Measurements from ENCODE around the gene WWC1.
"Not testable (repeated sequence)": the region's sequence is repeated elsewhere in the genome, so short reads cannot be mapped to it uniquely, and the experiment has no call there.

The WWC1 gene

GRCh38 chr5:168286863-168287262, 4.6 kb upstream of the WWC1 start:
- DNase-seq (ENCODE audit: low read depth), result not testable (repeated sequence)

GRCh38 chr5:168287362-168287761, 4.1 kb upstream of the WWC1 start:
- no peak for DNase-seq (ENCODE audit: low read depth)

GRCh38 chr5:168288349-168289245, 2.8 kb upstream of the WWC1 start:
- DNase-seq (ENCODE audit: low read depth), result no peak

GRCh38 chr5:168290902-168291341, 523 bp upstream of the WWC1 start:
- DNase-seq (ENCODE audit: low read depth), result no peak

GRCh38 chr5:168291964-168292785, 730 bp downstream of the WWC1 start:
- no peak for DNase-seq (ENCODE audit: low read depth)

GRCh38 chr5:168292786-168293696, 1.6 kb downstream of the WWC1 start:
- no peak for DNase-seq (ENCODE audit: low read depth)

- peak; percentile 47 for DNase-seq (ENCODE audit: low read depth)
These were observed 4.2 kb downstream of the WWC1 start for GRCh38 chr5:168295574-168296201.

- DNase-seq (ENCODE audit: low read depth), result no peak
These were observed 5.2 kb downstream of the WWC1 start for GRCh38 chr5:168296682-168297081.

GRCh38 chr5:168298949-168299348, 7.5 kb downstream of the WWC1 start:
- DNase-seq (ENCODE audit: low read depth), result no peak

- DNase-seq (ENCODE audit: low read depth), result no peak
These were observed 7.9 kb downstream of the WWC1 start for GRCh38 chr5:168299372-168299771.

GRCh38 chr5:168300326-168301182, 9.1 kb downstream of the WWC1 start:
- DNase-seq (ENCODE audit: low read depth), result no peak

GRCh38 chr5:168301593-168302390, 10.3 kb downstream of the WWC1 start:
- DNase-seq (ENCODE audit: low read depth), result no peak

- no peak for DNase-seq (ENCODE audit: low read depth)
These were observed 11.3 kb downstream of the WWC1 start for GRCh38 chr5:168302785-168303184.

- no peak for DNase-seq (ENCODE audit: low read depth)
These were observed 12.1 kb downstream of the WWC1 start for GRCh38 chr5:168303393-168304025.

- DNase-seq (ENCODE audit: low read depth), result no peak
These were observed 12.9 kb downstream of the WWC1 start for GRCh38 chr5:168304349-168304748.

GRCh38 chr5:168305281-168305680, 13.8 kb downstream of the WWC1 start:
- DNase-seq (ENCODE audit: low read depth), result no peak

- no peak for DNase-seq (ENCODE audit: low read depth)
These were observed 15.6 kb downstream of the WWC1 start for GRCh38 chr5:168307022-168307421.

GRCh38 chr5:168307925-168308584, 16.6 kb downstream of the WWC1 start:
- DNase-seq (ENCODE audit: low read depth), result no peak

All from non-pigmented ciliary epithelial cell (primary cell).